Brain microvascular endothelial cell (primary cell): Measurements from ENCODE around the gene STAT5B.

Source experiments
- DNase-seq: peaks from one replicate; pipeline ENCODE4 v3.0.0-alpha.2; 2020
- H3K27ac ChIP-seq: fragments of 250-450 bp; sonication (Bioruptor Pico); 2 replicates; pipeline ENCODE4 v1.5.1; 2020; ENCODE audit warnings: mild to moderate bottlenecking, moderate library complexity
- H3K27me3 ChIP-seq: fragments of 250-450 bp; sonication (Bioruptor Pico); replicated peaks from 2 replicates; pipeline ENCODE4 v1.5.1; 2020; ENCODE audit warnings: mild to moderate bottlenecking
- H3K36me3 ChIP-seq: fragments of 250-450 bp; sonication (Bioruptor Pico); replicated peaks from 2 replicates; pipeline ENCODE4 v1.5.1; 2020; ENCODE audit warnings: mild to moderate bottlenecking
- H3K4me3 ChIP-seq: 2 replicates; pipeline ENCODE4 v1.5.1; 2011; ENCODE audit warnings: low read depth, mild to moderate bottlenecking, control low read depth, low read length, moderate library complexity
- CTCF ChIP-seq: IDR thresholded peaks from 2 replicates; pipeline ENCODE4 v1.5.1; 2011; ENCODE audit warnings: low read depth, mild to moderate bottlenecking, moderate library complexity, low read length, control low read depth, inconsistent platforms; ENCODE audit errors: missing control alignments
- in situ Hi-C: cut with HindIII; loops from 2 replicates; pipeline ENCODE4 v1.10.0; 2017; ENCODE audit warnings: low sequenced_read_pairs, low pct_ligation_motif_present

The STAT5B gene

GRCh38 chr17:42294469-42295398, 18.5 kb upstream of the STAT5B start:
- no peak overlapping the region for H3K27ac ChIP-seq
- H3K27me3 ChIP-seq: no peaks in the 10 kb centered on the region
- no peak overlapping the region for H3K4me3 ChIP-seq
- in situ Hi-C loops: no loop called here
- no peak for TF ChIP-seq CTCF
- H3K36me3 ChIP-seq: no peaks in the 10 kb centered on the region
- DNase-seq: no peak

- in situ Hi-C loops: no loop called here
- DNase-seq: no peak
- H3K4me3 ChIP-seq: no peak overlapping the region
- H3K36me3 ChIP-seq: no peaks in the 10 kb centered on the region
- H3K27me3 ChIP-seq: no peaks in the 10 kb centered on the region
- no peak for TF ChIP-seq CTCF
- H3K27ac ChIP-seq: no peak overlapping the region
These were observed 14.9 kb upstream of the STAT5B start for GRCh38 chr17:42291129-42291528.

- Histone ChIP-seq H3K27me3 (no peaks in the 10 kb centered on the region), H3K36me3 (no peaks in the 10 kb centered on the region), H3K4me3 (no peak overlapping the region), H3K27ac (no peak overlapping the region)
- no peak for TF ChIP-seq CTCF
- in situ Hi-C loops: no loop called here
- no peak for DNase-seq
These were observed 14.4 kb upstream of the STAT5B start for GRCh38 chr17:42290577-42290976.

- no peak overlapping the region for H3K4me3 ChIP-seq
- H3K36me3 ChIP-seq: no peaks in the 10 kb centered on the region
- no peak for DNase-seq
- in situ Hi-C loops: no loop called here
- H3K27me3 ChIP-seq: no peaks in the 10 kb centered on the region
- H3K27ac ChIP-seq: no peak overlapping the region
- no peak for TF ChIP-seq CTCF
These were observed 13.5 kb upstream of the STAT5B start for GRCh38 chr17:42289611-42290181.

GRCh38 chr17:42288803-42289610, 12.8 kb upstream of the STAT5B start:
- no peak overlapping the region for H3K27ac ChIP-seq
- TF ChIP-seq CTCF: no peak
- H3K27me3 ChIP-seq: no peaks in the 10 kb centered on the region
- no peak for DNase-seq
- in situ Hi-C loops: no loop called here
- no peaks in the 10 kb centered on the region for H3K36me3 ChIP-seq
- peak overlapping the region; percentile 41 for H3K4me3 ChIP-seq
